Retinal pigment epithelial cell (primary cell): ENCODE measurements around the gene DIDO1.

ENCODE experiments used
- DNase-seq: peaks from one replicate; pipeline ENCODE4 v3.0.0-alpha.2; 2010; ENCODE audit warnings: low read depth
- H3K4me3 ChIP-seq: 2 replicates; pipeline ENCODE4 v1.5.1; 2011; ENCODE audit warnings: mild to moderate bottlenecking, low read length, control low read depth, moderate library complexity
- CTCF ChIP-seq: conservative IDR thresholded peaks from 2 replicates; pipeline ENCODE4 v1.5.1; 2011; ENCODE audit warnings: low read depth, low read length, control low read depth, inconsistent platforms

The DIDO1 gene

GRCh38 chr20:62957136-62958117 lies 31.1 kb upstream of the DIDO1 start:
- H3K4me3 ChIP-seq, result no peak overlapping the region
- no peak for DNase-seq
- TF ChIP-seq CTCF, result no peak

GRCh38 chr20:62956387-62957135 lies 30.3 kb upstream of the DIDO1 start:
- H3K4me3 ChIP-seq, result no peak overlapping the region
- no peak for TF ChIP-seq CTCF
- DNase-seq, result no peak

GRCh38 chr20:62955519-62956386 lies 29.4 kb upstream of the DIDO1 start:
- DNase-seq, result no peak
- TF ChIP-seq CTCF, result no peak
- H3K4me3 ChIP-seq, result no peak overlapping the region

DNA sequence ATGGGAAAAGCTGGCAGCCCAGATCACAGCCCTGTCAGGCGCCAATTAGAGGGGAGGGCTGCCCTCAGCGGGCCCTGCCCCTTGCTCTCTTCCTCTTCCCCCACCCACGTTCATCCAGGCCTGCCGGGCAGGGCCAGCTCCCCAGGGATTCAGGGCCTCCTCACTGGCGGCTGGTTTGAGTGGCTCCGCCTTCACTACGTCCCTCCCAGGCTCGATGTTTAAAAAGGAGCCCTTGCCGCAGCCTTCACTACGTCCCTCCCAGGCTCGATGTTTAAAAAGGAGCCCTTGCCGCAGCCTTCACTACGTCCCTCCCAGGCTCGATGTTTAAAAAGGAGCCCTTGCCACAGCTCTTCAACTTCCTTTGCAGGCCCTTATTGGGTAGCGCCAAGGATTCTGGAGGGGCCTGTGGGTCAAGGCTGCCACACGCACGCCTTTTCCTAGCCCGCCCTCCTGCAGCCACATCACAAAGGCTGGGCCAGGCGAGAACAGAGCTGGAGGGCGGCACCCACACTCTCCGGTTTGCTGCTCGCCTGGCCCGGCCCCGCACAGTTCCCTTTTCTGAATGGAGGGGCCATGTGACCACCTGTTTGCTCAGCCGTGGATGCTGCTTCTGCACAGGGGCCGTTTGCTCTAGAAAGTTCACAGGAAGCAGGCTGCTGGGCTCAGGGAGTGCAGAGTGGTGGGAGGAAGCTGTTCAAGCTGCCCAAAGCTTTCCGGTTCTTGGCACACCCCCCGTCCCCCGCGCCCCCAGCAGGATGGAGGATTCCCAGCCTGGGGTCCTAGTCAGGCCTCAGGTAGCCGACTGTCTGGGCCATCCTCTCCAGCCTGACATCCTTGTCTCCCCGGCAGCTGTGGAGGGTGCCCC lies 27.8 kb upstream of the DIDO1 start:
- H3K4me3 ChIP-seq, result peak overlapping the region; percentile 20
- DNase-seq, result peak; percentile 12
- no peak for TF ChIP-seq CTCF

DNA sequence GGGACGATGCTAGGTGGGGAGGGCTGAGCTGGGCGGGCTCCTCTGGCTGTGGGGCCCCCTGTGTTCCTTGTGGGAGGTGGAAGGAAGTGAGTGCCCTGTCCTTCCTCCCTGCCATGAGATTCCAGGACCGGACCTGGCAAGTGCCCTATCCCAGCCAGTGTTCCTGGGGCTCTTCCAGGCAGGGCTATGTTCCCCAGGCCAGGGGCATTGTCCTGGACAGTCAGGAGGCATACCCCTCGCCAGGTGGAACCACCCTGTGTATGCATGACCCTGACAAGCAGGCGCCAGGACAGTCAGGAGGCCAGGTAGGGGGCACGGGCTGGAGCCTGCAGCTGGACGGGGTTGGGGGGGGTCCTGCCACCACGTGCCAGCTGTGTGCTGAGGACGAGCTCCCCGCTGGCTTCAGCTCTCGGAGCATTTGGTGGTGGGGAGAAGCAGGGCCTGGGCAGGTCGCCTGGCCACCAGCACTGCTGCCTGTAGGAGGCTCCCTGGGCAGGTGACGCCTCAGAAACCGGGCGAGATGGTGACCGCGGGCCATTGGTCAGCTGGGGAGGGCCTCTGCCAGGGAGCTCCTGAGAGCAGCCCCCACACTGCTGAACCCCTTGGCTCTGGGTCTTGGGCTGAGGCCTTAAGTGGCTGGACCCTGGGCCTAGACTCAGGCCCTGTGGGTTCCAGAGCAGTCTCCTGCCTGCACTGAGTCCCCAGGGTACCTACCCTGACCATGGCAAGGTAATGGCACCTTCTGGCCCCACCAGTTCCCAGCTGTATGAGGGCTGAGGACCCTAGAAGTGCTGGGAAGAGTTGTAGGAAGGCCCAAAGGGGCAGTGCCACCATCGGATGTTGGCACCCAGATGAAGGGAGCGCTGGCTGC lies 26.9 kb upstream of the DIDO1 start:
- DNase-seq, result no peak
- peak overlapping the region; percentile 36 for H3K4me3 ChIP-seq
- no peak for TF ChIP-seq CTCF
